ENCODE measurements around the gene SSUH2.

The SSUH2 gene

GRCh38 chr3:8576436-8576835 lies 68.2 kb downstream of the SSUH2 start:
- Histone ChIP-seq H3K4me3 (no peak overlapping the region), H3K27ac (peak overlapping the region in 1 of 2 donors; percentile 63)
- no peak for TF ChIP-seq CTCF (IDR thresholded peaks at IDR 0.05)
- DNase-seq (ENCODE audit: low spot score) = no peak

- Histone ChIP-seq H3K4me3 (no peak overlapping the region), H3K27ac (peak overlapping the region; percentile 59 to 78)
- no peak for TF ChIP-seq CTCF (IDR thresholded peaks at IDR 0.05)
- no peak for DNase-seq (ENCODE audit: low spot score)
These were observed 69.1 kb downstream of the SSUH2 start for GRCh38 chr3:8575364-8576104.

- TF ChIP-seq CTCF (IDR thresholded peaks at IDR 0.05) = no peak
- Histone ChIP-seq H3K27ac (peak overlapping the region; percentile 59 to 78), H3K4me3 (no peak overlapping the region)
- no peak for DNase-seq (ENCODE audit: low spot score)
These were observed 69.8 kb downstream of the SSUH2 start for GRCh38 chr3:8574670-8575322.

- no peak for TF ChIP-seq CTCF (IDR thresholded peaks at IDR 0.05)
- Histone ChIP-seq H3K4me3 (no peak overlapping the region), H3K27ac (peak overlapping the region; percentile 59 to 78)
- DNase-seq (ENCODE audit: low spot score) = no peak
These were observed 70.4 kb downstream of the SSUH2 start for GRCh38 chr3:8574040-8574669.

- DNase-seq (ENCODE audit: low spot score) = no peak
- no peak for TF ChIP-seq CTCF (IDR thresholded peaks at IDR 0.05)
- H3K4me3 ChIP-seq = peak overlapping the region; percentile 12
- peak overlapping the region; percentile 59 to 78 for H3K27ac ChIP-seq
These were observed 71.2 kb downstream of the SSUH2 start for GRCh38 chr3:8573342-8573926.

- Histone ChIP-seq H3K4me3 (no peak overlapping the region), H3K27ac (peak overlapping the region in 1 of 2 donors; percentile 56)
- no peak for TF ChIP-seq CTCF (IDR thresholded peaks at IDR 0.05)
- no peak for DNase-seq (ENCODE audit: low spot score)
These were observed 73.3 kb downstream of the SSUH2 start for GRCh38 chr3:8571256-8571655.
